Stimulated activated memory B cell treated with anti-CD40 and anti-IgM and Interleukin-4, amounts not matched to agents 10 μg/mL and 1 μg/mL and 100 μg/mL, for 72 hours (primary cell): Measurements from ENCODE around the gene SH3RF3.

Source experiments
- ATAC-seq: fragments of 150-1000 bp; cut with Tn5 transposase; 2 replicates; pipeline ENCODE4 v1.10.0; 2021
- H3K27ac Mint-ChIP-seq: one replicate; pipeline ENCODE4 v1.8.0; 2022; ENCODE audit warnings: mild to moderate bottlenecking, mixed read lengths
- H3K27me3 Mint-ChIP-seq: one replicate; pipeline ENCODE4 v1.8.0; 2022; ENCODE audit warnings: mixed read lengths
- H3K36me3 Mint-ChIP-seq: one replicate; pipeline ENCODE4 v1.8.0; 2022; ENCODE audit warnings: mixed read lengths
- H3K4me1 Mint-ChIP-seq: one replicate; pipeline ENCODE4 v1.8.0; 2022; ENCODE audit warnings: mixed read lengths
- H3K4me3 Mint-ChIP-seq: one replicate; pipeline ENCODE4 v1.8.0; 2022; ENCODE audit warnings: mild to moderate bottlenecking, moderate library complexity, mixed read lengths
- H3K9me3 Mint-ChIP-seq: one replicate; pipeline ENCODE4 v1.8.0; 2022; ENCODE audit warnings: mixed read lengths

The SH3RF3 gene

DNA sequence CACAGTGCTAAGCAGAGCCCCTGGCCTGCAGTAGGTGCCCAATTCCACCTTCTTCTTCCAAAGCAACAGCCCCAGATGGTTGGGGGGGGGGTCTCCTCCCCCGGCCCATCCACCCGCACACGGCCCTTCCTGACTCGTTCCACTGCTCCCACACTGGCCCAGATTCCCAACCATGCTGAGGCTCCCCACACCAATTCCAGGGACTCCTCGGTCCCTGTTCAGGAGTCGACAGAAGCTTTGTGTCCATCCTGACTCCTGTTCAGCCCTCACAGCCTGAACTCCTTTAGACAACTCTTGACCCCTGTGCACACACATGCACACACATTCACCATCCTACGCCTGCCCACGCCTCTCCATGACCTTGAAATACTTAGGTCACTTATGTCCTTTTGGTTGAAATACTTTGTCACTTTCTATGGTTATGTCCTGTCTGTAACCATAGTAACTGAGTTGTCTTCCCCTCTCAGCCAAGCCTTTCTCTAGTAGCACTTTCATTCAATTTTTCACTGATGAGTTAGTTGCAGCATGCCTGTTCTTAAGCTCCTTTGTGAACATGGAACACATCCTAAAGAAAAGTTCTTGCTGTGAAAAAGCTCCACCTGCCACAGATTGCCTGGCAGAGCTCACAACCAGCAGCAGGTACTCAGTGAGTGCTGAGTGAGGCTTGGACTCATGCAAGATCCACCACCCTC, 258.9 kb downstream of the SH3RF3 start:
- Mint-ChIP-seq H3K27ac (no peak overlapping the region), H3K9me3 (peaks cover 3% of the 10 kb centered on the region), H3K27me3 (peaks cover 10% of the 10 kb centered on the region), H3K36me3 (no peaks in the 10 kb centered on the region), H3K4me3 (no peak overlapping the region), H3K4me1 (no peaks in the 10 kb centered on the region)
- no peak for ATAC-seq

GRCh38 chr2:109391243-109391642, 262.2 kb downstream of the SH3RF3 start:
- no peak for ATAC-seq

DNA sequence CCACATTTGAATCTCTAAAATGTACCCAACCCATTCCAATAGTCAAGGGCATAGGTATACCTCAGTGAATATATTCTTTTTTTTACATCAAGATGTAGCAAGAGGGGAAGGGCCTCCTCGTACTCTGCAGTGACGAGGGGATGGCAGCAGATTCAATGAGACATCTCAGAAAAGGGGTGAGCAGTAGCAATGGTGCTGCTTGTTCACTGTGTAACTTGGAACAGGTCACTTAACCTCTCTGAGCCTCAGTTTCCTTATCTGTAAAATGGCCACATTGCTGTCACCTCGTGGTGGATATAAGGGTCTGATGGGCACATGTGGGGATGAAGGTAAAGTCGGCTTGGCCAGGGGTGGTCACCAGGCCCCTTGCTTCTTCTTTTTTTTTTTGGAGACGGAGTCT, 263.1 kb downstream of the SH3RF3 start:
- Mint-ChIP-seq H3K4me3 (no peak overlapping the region), H3K36me3 (no peaks in the 10 kb centered on the region), H3K4me1 (peaks cover 6% of the 10 kb centered on the region), H3K27ac (no peak overlapping the region), H3K9me3 (peaks cover 3% of the 10 kb centered on the region), H3K27me3 (peaks cover 19% of the 10 kb centered on the region)
- ATAC-seq = no peak

More at GRCh38 chr2:109391243-109391642, 262.2 kb downstream of the SH3RF3 start:
- Mint-ChIP-seq H3K36me3 (no peaks in the 10 kb centered on the region), H3K4me1 (no peaks in the 10 kb centered on the region), H3K27me3 (peaks cover 10% of the 10 kb centered on the region), H3K9me3 (peaks cover 3% of the 10 kb centered on the region), H3K4me3 (no peak overlapping the region), H3K27ac (no peak overlapping the region)

DNA sequence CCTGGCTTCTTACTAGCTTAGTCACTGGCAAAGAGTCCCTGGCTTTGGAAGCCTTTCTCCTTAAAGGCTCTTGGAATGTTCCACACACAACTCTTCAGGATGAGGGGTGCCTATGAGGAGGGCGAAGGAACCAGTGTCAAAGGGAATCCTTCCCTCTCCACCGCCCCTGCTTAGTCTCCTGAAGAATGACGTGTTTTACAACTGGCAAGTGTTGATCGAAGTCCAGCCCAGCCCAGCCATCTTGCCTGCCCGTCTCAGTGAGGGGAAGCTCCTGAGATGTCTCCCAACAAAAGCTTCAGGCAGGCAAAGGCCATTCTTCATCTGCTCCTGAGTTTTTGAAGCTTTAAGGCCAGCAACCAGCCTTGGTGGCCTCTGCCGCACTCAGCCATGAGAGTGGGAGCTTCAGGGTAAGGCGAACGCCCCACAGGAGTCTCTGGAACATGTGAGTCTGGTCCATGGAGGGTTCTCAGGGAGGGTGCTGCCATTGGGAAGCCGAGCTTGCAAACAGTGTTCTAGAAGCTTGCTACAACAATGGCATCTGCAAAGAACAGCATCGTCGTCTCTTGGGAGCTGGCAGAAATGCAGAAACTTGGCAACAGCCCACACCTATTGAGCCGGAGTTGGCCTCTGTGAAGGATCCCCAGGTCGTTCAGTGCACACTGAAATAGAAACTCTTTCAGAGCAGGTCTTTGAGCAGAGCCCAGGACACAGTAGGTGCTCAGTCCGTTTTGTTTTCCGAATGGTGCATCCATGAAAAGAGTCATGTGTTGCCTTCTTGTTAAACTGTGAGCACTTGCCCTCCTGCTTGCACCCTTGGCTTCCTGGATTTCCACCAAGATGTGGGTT, 264.0 kb downstream of the SH3RF3 start:
- Mint-ChIP-seq H3K27me3 (peaks cover 14% of the 10 kb centered on the region), H3K9me3 (no peaks in the 10 kb centered on the region), H3K36me3 (no peaks in the 10 kb centered on the region), H3K4me3 (no peak overlapping the region), H3K27ac (no peak overlapping the region), H3K4me1 (peaks cover 6% of the 10 kb centered on the region)
- ATAC-seq = no peak

DNA sequence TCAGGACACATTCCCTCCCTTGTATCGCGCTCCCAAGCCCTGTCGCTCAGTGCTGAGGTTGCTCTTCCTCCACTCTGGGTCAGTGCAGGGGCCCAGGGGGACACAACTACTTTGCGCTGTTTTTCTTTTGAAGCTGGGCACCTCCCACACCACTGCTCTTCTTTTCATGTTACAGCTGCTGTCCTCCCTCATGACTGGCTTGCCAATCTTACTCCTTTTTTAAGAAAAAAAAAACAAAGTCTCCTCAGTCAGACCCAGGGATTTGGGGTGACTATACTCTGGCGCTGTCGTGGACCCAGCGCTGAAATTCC, 264.6 kb downstream of the SH3RF3 start:
- no peaks in the 10 kb centered on the region for H3K36me3 Mint-ChIP-seq
- ATAC-seq = no peak
- peaks cover 12% of the 10 kb centered on the region for H3K27me3 Mint-ChIP-seq
- no peak overlapping the region for H3K27ac Mint-ChIP-seq
- H3K9me3 Mint-ChIP-seq = no peaks in the 10 kb centered on the region
- H3K4me3 Mint-ChIP-seq = no peak overlapping the region
- H3K4me1 Mint-ChIP-seq = peaks cover 6% of the 10 kb centered on the region

- Mint-ChIP-seq H3K9me3 (no peaks in the 10 kb centered on the region), H3K4me1 (peaks cover 6% of the 10 kb centered on the region), H3K27ac (peak overlapping the region; percentile 14), H3K36me3 (no peaks in the 10 kb centered on the region), H3K27me3 (peaks cover 12% of the 10 kb centered on the region), H3K4me3 (no peak overlapping the region)
- ATAC-seq = no peak
Measured at GRCh38 chr2:109395494-109396201, 266.6 kb downstream of the SH3RF3 start.

- peaks cover 6% of the 10 kb centered on the region for H3K4me1 Mint-ChIP-seq
- peak; percentile 72 for ATAC-seq
- no peaks in the 10 kb centered on the region for H3K36me3 Mint-ChIP-seq
- H3K27me3 Mint-ChIP-seq = peaks cover 12% of the 10 kb centered on the region
- H3K4me3 Mint-ChIP-seq = no peak overlapping the region
- H3K9me3 Mint-ChIP-seq = no peaks in the 10 kb centered on the region
- peak overlapping the region; percentile 14 for H3K27ac Mint-ChIP-seq
Measured at GRCh38 chr2:109396202-109397180, 267.5 kb downstream of the SH3RF3 start.

GRCh38 chr2:109397893-109398292, 268.9 kb downstream of the SH3RF3 start:
- no peaks in the 10 kb centered on the region for H3K9me3 Mint-ChIP-seq
- H3K27ac Mint-ChIP-seq = no peak overlapping the region
- no peak for ATAC-seq
- peaks cover 12% of the 10 kb centered on the region for H3K27me3 Mint-ChIP-seq
- peaks cover 9% of the 10 kb centered on the region for H3K4me1 Mint-ChIP-seq
- H3K4me3 Mint-ChIP-seq = no peak overlapping the region
- no peaks in the 10 kb centered on the region for H3K36me3 Mint-ChIP-seq

DNA sequence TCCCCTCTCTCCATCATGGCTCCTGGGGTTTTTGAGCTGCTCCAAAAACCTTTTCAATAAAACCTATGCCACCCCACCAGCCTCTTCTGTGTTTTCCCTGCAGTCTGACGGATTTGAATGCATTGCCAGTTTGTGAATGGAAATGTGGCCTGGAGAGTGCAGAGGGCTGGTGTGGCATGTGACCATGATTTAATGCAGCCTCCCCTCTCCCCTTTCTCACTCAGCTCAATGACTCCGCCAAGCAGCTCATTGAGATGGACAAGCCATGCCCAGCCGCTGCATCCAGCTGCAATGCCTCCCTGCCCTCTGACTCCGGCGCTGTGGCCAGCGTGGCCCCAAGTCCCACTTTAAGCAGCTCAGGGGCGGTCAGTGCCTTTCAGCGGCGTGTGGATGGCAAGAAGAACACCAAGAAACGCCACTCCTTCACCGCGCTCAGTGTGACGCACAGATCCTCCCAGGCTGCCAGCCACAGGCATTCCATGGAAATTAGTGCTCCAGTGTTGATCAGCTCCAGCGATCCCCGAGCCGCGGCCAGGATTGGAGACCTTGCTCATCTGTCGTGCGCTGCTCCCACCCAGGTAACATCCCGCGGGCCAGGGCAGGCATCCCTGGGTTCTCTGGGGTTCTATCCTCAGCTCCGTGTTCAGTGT, 269.5 kb downstream of the SH3RF3 start:
- no peaks in the 10 kb centered on the region for H3K9me3 Mint-ChIP-seq
- H3K4me1 Mint-ChIP-seq = peaks cover 15% of the 10 kb centered on the region
- peaks cover 12% of the 10 kb centered on the region for H3K27me3 Mint-ChIP-seq
- H3K36me3 Mint-ChIP-seq = no peaks in the 10 kb centered on the region
- no peak overlapping the region for H3K4me3 Mint-ChIP-seq
- no peak for ATAC-seq
- no peak overlapping the region for H3K27ac Mint-ChIP-seq

DNA sequence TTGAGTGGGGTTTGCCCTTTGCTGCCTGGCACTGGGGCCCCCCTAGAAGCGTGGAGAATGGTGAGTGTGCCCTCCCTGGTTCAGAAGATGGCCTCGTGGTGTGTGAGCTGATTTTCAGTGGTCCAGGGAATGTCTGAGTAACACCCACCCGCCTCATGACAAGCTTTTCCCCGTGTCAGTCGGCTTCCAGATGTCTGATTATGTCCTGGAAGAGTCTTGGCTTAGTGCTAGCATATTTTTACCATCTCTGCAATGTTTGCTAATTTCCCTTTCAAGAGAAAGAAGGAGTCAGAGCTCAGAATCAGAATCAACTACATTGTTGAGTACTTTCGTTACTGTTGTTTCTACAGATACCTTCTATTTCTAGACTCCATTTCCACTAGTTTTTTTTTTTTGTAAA, 270.1 kb downstream of the SH3RF3 start:
- no peak overlapping the region for H3K27ac Mint-ChIP-seq

GRCh38 chr2:109400102-109400501, 271.1 kb downstream of the SH3RF3 start:
- no peaks in the 10 kb centered on the region for H3K9me3 Mint-ChIP-seq
- no peak overlapping the region for H3K27ac Mint-ChIP-seq
- H3K36me3 Mint-ChIP-seq = no peaks in the 10 kb centered on the region
- peaks cover 21% of the 10 kb centered on the region for H3K27me3 Mint-ChIP-seq
- no peak overlapping the region for H3K4me3 Mint-ChIP-seq
- no peak for ATAC-seq
- H3K4me1 Mint-ChIP-seq = peaks cover 19% of the 10 kb centered on the region

More for the DNA sequence above, 270.1 kb downstream of the SH3RF3 start:
- no peak for ATAC-seq
- Mint-ChIP-seq H3K4me1 (peaks cover 19% of the 10 kb centered on the region), H3K9me3 (no peaks in the 10 kb centered on the region), H3K36me3 (no peaks in the 10 kb centered on the region), H3K27me3 (peaks cover 12% of the 10 kb centered on the region), H3K4me3 (no peak overlapping the region)

GRCh38 chr2:109401370-109401769, 272.4 kb downstream of the SH3RF3 start:
- peaks cover 19% of the 10 kb centered on the region for H3K4me1 Mint-ChIP-seq
- no peak overlapping the region for H3K27ac Mint-ChIP-seq
- no peak overlapping the region for H3K4me3 Mint-ChIP-seq
- H3K27me3 Mint-ChIP-seq = peaks cover 29% of the 10 kb centered on the region
- no peaks in the 10 kb centered on the region for H3K36me3 Mint-ChIP-seq
- H3K9me3 Mint-ChIP-seq = no peaks in the 10 kb centered on the region
- ATAC-seq = no peak

GRCh38 chr2:109402180-109402579, 273.2 kb downstream of the SH3RF3 start:
- Mint-ChIP-seq H3K27me3 (peaks cover 21% of the 10 kb centered on the region), H3K36me3 (no peaks in the 10 kb centered on the region), H3K27ac (no peak overlapping the region), H3K4me3 (no peak overlapping the region), H3K9me3 (no peaks in the 10 kb centered on the region), H3K4me1 (peaks cover 13% of the 10 kb centered on the region)
- ATAC-seq = no peak
